Mesenchymal stem cell (in vitro differentiated cells and primary cell): ENCODE measurements around the gene TRIM54.

Source experiments
- DNase-seq: peaks from one replicate; pipeline ENCODE4 v3.0.0-alpha.2; 2013
- H2AFZ ChIP-seq: one replicate; pipeline ENCODE4 v1.6.1; 2013; ENCODE audit warnings: low read depth, mild to moderate bottlenecking, control low read depth, inconsistent platforms, low read length, moderate library complexity
- H2AK5ac ChIP-seq: 2 replicates; pipeline ENCODE4 v1.6.1; 2013; ENCODE audit warnings: low read length, moderate library complexity, mild to moderate bottlenecking, inconsistent platforms; ENCODE audit not compliant: severe bottlenecking
- H2BK120ac ChIP-seq: one replicate; pipeline ENCODE4 v1.6.1; 2013; ENCODE audit warnings: low read depth, mild to moderate bottlenecking, inconsistent platforms, low read length, moderate library complexity
- H2BK12ac ChIP-seq, 2 experiments: one replicate each; pipeline ENCODE4 v1.6.1; 2013; ENCODE audit warnings: inconsistent platforms in 2 of 2, low read length in 2 of 2, mild to moderate bottlenecking in 2 of 2, moderate library complexity in 2 of 2, control low read depth in 1 of 2
- H2BK15ac ChIP-seq: one replicate; pipeline ENCODE4 v1.6.1; 2013; ENCODE audit warnings: mild to moderate bottlenecking, low read depth, inconsistent platforms; ENCODE audit not compliant: poor library complexity, severe bottlenecking
- H2BK5ac ChIP-seq: 2 replicates; pipeline ENCODE4 v1.6.1; 2013; ENCODE audit warnings: low read depth, mild to moderate bottlenecking, low read length, control low read depth, inconsistent platforms; ENCODE audit not compliant: poor library complexity, severe bottlenecking
- H3K14ac ChIP-seq, 2 experiments: one replicate each; pipeline ENCODE4 v1.6.1; 2013; ENCODE audit warnings: inconsistent platforms in 2 of 2, low read length in 2 of 2, control low read depth in 1 of 2, mild to moderate bottlenecking in 1 of 2, moderate library complexity in 1 of 2
- H3K18ac ChIP-seq, 2 experiments: one replicate each; pipeline ENCODE4 v1.6.1; 2013; ENCODE audit warnings: inconsistent platforms in 2 of 2, low read length in 2 of 2, control low read depth in 1 of 2, low read depth in 1 of 2, mild to moderate bottlenecking in 1 of 2
- H3K23ac ChIP-seq, 2 experiments: one replicate each; pipeline ENCODE4 v1.6.1; 2013; ENCODE audit warnings: inconsistent platforms in 2 of 2, low read length in 2 of 2, mild to moderate bottlenecking in 2 of 2, moderate library complexity in 2 of 2, control low read depth in 1 of 2
- H3K27ac ChIP-seq: 2 replicates; pipeline ENCODE4 v1.5.1; 2013; ENCODE audit warnings: mild to moderate bottlenecking, moderate library complexity, low read length, control low read depth, inconsistent platforms; ENCODE audit not compliant: poor library complexity, severe bottlenecking
- H3K27me3 ChIP-seq, 2 experiments: 2 replicates each; pipeline versions ENCODE4 v1.6.1 to v1.7.0; 2013; ENCODE audit warnings: low read length in 2 of 2, mild to moderate bottlenecking in 2 of 2, moderate library complexity in 2 of 2, control low read depth in 1 of 2, inconsistent platforms in 1 of 2; ENCODE audit not compliant: control insufficient read depth in 1 of 2, insufficient read depth in 1 of 2
- H3K36me3 ChIP-seq, 2 experiments: 2 replicates each; pipeline versions ENCODE4 v1.6.1 to v1.7.0; 2013; ENCODE audit warnings: low read length in 2 of 2, control low read depth in 1 of 2, inconsistent platforms in 1 of 2, low read depth in 1 of 2, mild to moderate bottlenecking in 1 of 2; ENCODE audit not compliant: insufficient read depth in 2 of 2, control insufficient read depth in 1 of 2
- H3K4ac ChIP-seq, 2 experiments: one replicate each; pipeline ENCODE4 v1.6.1; 2013; ENCODE audit warnings: inconsistent platforms in 2 of 2, low read length in 2 of 2, mild to moderate bottlenecking in 2 of 2, moderate library complexity in 2 of 2, control low read depth in 1 of 2, low read depth in 1 of 2
- H3K4me1 ChIP-seq: 2 replicates; pipeline ENCODE4 v1.6.1; 2013; ENCODE audit warnings: low read depth, low read length, control low read depth; ENCODE audit not compliant: control insufficient read depth, insufficient read depth
- H3K4me2 ChIP-seq: 2 replicates; pipeline ENCODE4 v1.6.1; 2013; ENCODE audit warnings: low read length, mild to moderate bottlenecking, inconsistent platforms; ENCODE audit not compliant: poor library complexity, severe bottlenecking
- H3K4me3 ChIP-seq, 2 experiments: 2 replicates each; pipeline versions ENCODE4 v1.5.1 to v1.7.0; 2013; ENCODE audit warnings: low read length in 2 of 2, mild to moderate bottlenecking in 2 of 2, control low read depth in 1 of 2, low read depth in 1 of 2; ENCODE audit not compliant: insufficient read depth in 1 of 2
- H3K79me1 ChIP-seq: replicated peaks from 2 replicates; pipeline ENCODE4 v1.6.1; 2013; ENCODE audit warnings: mild to moderate bottlenecking, control low read depth, low read length, inconsistent platforms; ENCODE audit not compliant: poor library complexity, severe bottlenecking
- H3K9ac ChIP-seq: 2 replicates; pipeline ENCODE4 v1.7.0; 2013; ENCODE audit warnings: mild to moderate bottlenecking, low read length, moderate library complexity
- H3K9me3 ChIP-seq: 2 replicates; pipeline ENCODE4 v1.7.0; 2013; ENCODE audit warnings: mild to moderate bottlenecking, low read length; ENCODE audit not compliant: control insufficient read depth
- H4K8ac ChIP-seq: one replicate; pipeline ENCODE4 v1.6.1; 2013; ENCODE audit warnings: inconsistent platforms, mild to moderate bottlenecking, low read length, moderate library complexity
- H4K91ac ChIP-seq: one replicate; pipeline ENCODE4 v1.6.1; 2013; ENCODE audit warnings: mild to moderate bottlenecking, low read length, inconsistent platforms
- WGBS: methylation state at CpG from one replicate; pipeline ENCODE4 v1.1.7; 2013; ENCODE audit warnings: mixed read lengths; 5-methylcytosine and 5-hydroxymethylcytosine counted together

TRIM54 gene

DNA sequence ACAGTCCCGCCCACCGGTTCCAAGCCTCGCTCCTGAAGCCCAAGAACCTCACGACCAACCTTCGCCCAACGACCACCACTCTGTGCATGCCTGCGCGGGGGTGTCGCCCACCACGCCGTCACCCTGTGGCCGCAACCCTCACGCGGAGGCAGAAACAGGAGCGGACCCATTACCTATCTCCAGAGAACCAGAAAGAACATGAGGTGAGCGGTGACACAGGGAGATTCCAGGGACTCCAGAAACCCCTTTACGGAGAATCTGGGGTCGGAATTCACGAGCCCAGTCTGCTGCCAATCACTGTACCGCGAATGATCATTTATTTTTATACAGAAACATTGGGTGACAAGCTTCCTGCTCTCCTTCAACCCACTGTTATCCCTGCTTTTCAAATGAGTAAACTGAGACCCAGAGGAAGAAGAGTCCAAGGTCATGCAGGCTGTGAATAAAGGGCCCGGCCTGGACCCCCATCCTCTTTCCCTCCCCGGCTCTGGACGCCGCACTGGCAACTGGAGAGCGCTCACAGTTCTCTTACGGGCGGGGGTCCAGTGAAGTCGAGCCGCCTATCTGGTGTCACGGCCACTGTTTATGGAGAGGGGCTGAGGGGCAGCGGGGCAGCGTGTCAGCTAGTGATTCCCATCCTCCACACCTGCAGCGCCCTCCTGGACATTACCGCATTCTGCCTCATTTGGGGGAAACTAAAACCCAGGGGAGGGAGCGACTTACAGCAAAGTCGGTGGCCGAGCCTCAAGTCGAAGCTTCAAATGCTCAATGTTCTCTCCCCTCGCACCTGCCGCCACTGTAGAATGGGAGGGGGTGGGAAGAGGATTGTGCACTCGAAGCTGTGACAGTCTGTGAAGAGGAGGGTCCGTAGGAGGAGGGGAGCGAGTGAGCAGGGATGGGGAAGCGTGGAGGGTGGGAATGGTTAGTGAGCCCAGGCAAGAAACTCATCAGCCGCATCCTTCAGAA, 18.7 kb upstream of the TRIM54 start:
- no peak overlapping the region for H3K18ac ChIP-seq
- peaks cover 29% of the 10 kb centered on the region for H3K4me1 ChIP-seq
- no peak overlapping the region for H2BK12ac ChIP-seq
- no peak for DNase-seq
- H2BK120ac ChIP-seq: no peak overlapping the region
- H3K4me3 ChIP-seq: peak overlapping the region in 1 of 2 experiments; percentile 58
- 3% methylated on average over 39 of the region's 46 CpGs for WGBS
- no peak overlapping the region for H4K91ac ChIP-seq
- H2AFZ ChIP-seq: no peak overlapping the region
- H2BK5ac ChIP-seq: no peak overlapping the region
- no peak overlapping the region for H2BK15ac ChIP-seq
- no peaks in the 10 kb centered on the region for H3K79me1 ChIP-seq
- H3K9ac ChIP-seq: no peak overlapping the region
- no peak overlapping the region for H2AK5ac ChIP-seq
- H3K4ac ChIP-seq: no peak overlapping the region
- H3K27ac ChIP-seq: no peak overlapping the region
- H3K36me3 ChIP-seq: no peaks in the 10 kb centered on the region
- H4K8ac ChIP-seq: no peak overlapping the region
- no peaks in the 10 kb centered on the region for H3K9me3 ChIP-seq
- H3K27me3 ChIP-seq: peaks cover 77 to 87% of the 10 kb centered on the region in 2 experiments
- H3K14ac ChIP-seq: no peak overlapping the region
- H3K4me2 ChIP-seq: peak overlapping the region; percentile 76
- peak overlapping the region in 1 of 2 experiments; percentile 63 for H3K23ac ChIP-seq

- Histone ChIP-seq H3K27ac (no peak overlapping the region), H3K9ac (no peak overlapping the region), H2BK12ac (no peak overlapping the region), H3K79me1 (no peaks in the 10 kb centered on the region), H3K23ac (peak overlapping the region in 1 of 2 experiments; percentile 57), H2BK15ac (no peak overlapping the region), H3K4me1 (peaks cover 29% of the 10 kb centered on the region), H3K18ac (no peak overlapping the region), H3K4ac (no peak overlapping the region), H4K91ac (no peak overlapping the region), H2AK5ac (no peak overlapping the region), H3K14ac (no peak overlapping the region), H3K36me3 (no peaks in the 10 kb centered on the region), H2BK120ac (no peak overlapping the region), H2BK5ac (no peak overlapping the region), H4K8ac (peak overlapping the region; percentile 69), H3K27me3 (peaks cover 76 to 85% of the 10 kb centered on the region in 2 experiments), H3K9me3 (no peaks in the 10 kb centered on the region), H2AFZ (no peak overlapping the region), H3K4me3 (peak overlapping the region in 1 of 2 experiments; percentile 1), H3K4me2 (no peak overlapping the region)
- no peak for DNase-seq
- WGBS: 2% methylated on average over 23 of the region's 38 CpGs
Measured at GRCh38 chr2:27264253-27264752, 17.9 kb upstream of the TRIM54 start.

- Histone ChIP-seq H2BK15ac (no peak overlapping the region), H3K27me3 (peaks cover 74 to 84% of the 10 kb centered on the region in 2 experiments), H3K27ac (no peak overlapping the region), H2BK5ac (no peak overlapping the region), H3K14ac (no peak overlapping the region), H2AFZ (no peak overlapping the region), H3K9me3 (no peaks in the 10 kb centered on the region), H2AK5ac (no peak overlapping the region), H4K8ac (peak overlapping the region; percentile 51), H3K36me3 (no peaks in the 10 kb centered on the region), H3K18ac (no peak overlapping the region), H3K79me1 (no peaks in the 10 kb centered on the region), H3K4ac (no peak overlapping the region), H2BK120ac (no peak overlapping the region), H3K23ac (peak overlapping the region in 1 of 2 experiments; percentile 52), H3K4me3 (peak overlapping the region in 1 of 2 experiments; percentile 13), H3K9ac (no peak overlapping the region), H3K4me2 (peak overlapping the region; percentile 60), H2BK12ac (no peak overlapping the region), H4K91ac (no peak overlapping the region), H3K4me1 (peaks cover 29% of the 10 kb centered on the region)
- DNase-seq: peak; percentile 71
- WGBS: 5% methylated on average over 56 of the region's 56 CpGs
Measured at GRCh38 chr2:27264753-27265535, 17.3 kb upstream of the TRIM54 start.

GRCh38 chr2:27265536-27265870, 16.7 kb upstream of the TRIM54 start:
- Histone ChIP-seq H3K23ac (no peak overlapping the region), H3K4ac (no peak overlapping the region), H3K9me3 (no peaks in the 10 kb centered on the region), H3K9ac (no peak overlapping the region), H3K18ac (no peak overlapping the region), H2BK5ac (no peak overlapping the region), H2BK12ac (no peak overlapping the region), H2AFZ (no peak overlapping the region), H3K14ac (no peak overlapping the region), H4K91ac (no peak overlapping the region), H3K4me2 (no peak overlapping the region), H3K27ac (no peak overlapping the region), H2BK120ac (no peak overlapping the region), H2BK15ac (no peak overlapping the region), H4K8ac (no peak overlapping the region), H3K4me1 (peaks cover 29% of the 10 kb centered on the region), H3K27me3 (peaks cover 73 to 83% of the 10 kb centered on the region in 2 experiments), H3K79me1 (no peaks in the 10 kb centered on the region), H2AK5ac (no peak overlapping the region), H3K4me3 (no peak overlapping the region), H3K36me3 (no peaks in the 10 kb centered on the region)
- DNase-seq: no peak
